Fibroblast of skin of right quadriceps (primary cell): ENCODE measurements around the gene KLF16.

Experiments used
- DNase-seq: peaks from one replicate; pipeline ENCODE4 v3.0.0-alpha.2; 2013

The KLF16 gene

GRCh38 chr19:1866693-1867348, 3.4 kb upstream of the KLF16 start:
- DNase-seq = no peak

- DNase-seq = no peak
These were observed 2.0 kb upstream of the KLF16 start for GRCh38 chr19:1865172-1866010.

GRCh38 chr19:1864480-1865171, 1.2 kb upstream of the KLF16 start:
- peak; percentile 42 for DNase-seq

- DNase-seq = peak; percentile 96
These were observed 480 bp upstream of the KLF16 start for GRCh38 chr19:1863638-1864479.

GRCh38 chr19:1862424-1863327, 703 bp downstream of the KLF16 start:
- DNase-seq = no peak

GRCh38 chr19:1862068-1862423, 1.3 kb downstream of the KLF16 start:
- no peak for DNase-seq

GRCh38 chr19:1861599-1862031, 1.8 kb downstream of the KLF16 start:
- DNase-seq = no peak

- DNase-seq = no peak
These were observed 2.4 kb downstream of the KLF16 start for GRCh38 chr19:1860821-1861598.

- DNase-seq = peak; percentile 76
These were observed 3.2 kb downstream of the KLF16 start for GRCh38 chr19:1860042-1860775.

GRCh38 chr19:1859331-1859781, 4.0 kb downstream of the KLF16 start:
- no peak for DNase-seq

GRCh38 chr19:1858412-1859081, 4.8 kb downstream of the KLF16 start:
- DNase-seq = no peak

- no peak for DNase-seq
These were observed 5.6 kb downstream of the KLF16 start for GRCh38 chr19:1857648-1858326.

GRCh38 chr19:1856698-1857603, 6.4 kb downstream of the KLF16 start:
- peak; percentile 46 for DNase-seq

GRCh38 chr19:1856345-1856697, 7.1 kb downstream of the KLF16 start:
- DNase-seq = no peak

- no peak for DNase-seq
These were observed 7.5 kb downstream of the KLF16 start for GRCh38 chr19:1855828-1856255.

- peak; percentile 88 for DNase-seq
These were observed 8.1 kb downstream of the KLF16 start for GRCh38 chr19:1855040-1855827.

GRCh38 chr19:1854542-1855039, 8.8 kb downstream of the KLF16 start:
- no peak for DNase-seq
